Sciatic nerve (tissue), 2 donors: ENCODE results near the gene CD6. TPM values are rescaled to one million over a fixed set of nuclear protein-coding genes. Genes with fewer than 3 reads are reported as not detected.
A peak's percentile ranks its signal among the peaks of the same experiment; 100 is the strongest.
"Not testable (repeated sequence)": the region's sequence is repeated elsewhere in the genome, so short reads cannot be mapped to it uniquely, and the experiment has no call there.

Source experiments
- ATAC-seq: fragments of 200-7000 bp; cut with Tn5 transposase; one replicate; pipeline ENCODE4 v1.9.1; 2020; ENCODE audit warnings: mild to moderate bottlenecking, moderate library complexity
- DNase-seq: peaks from one replicate; pipeline ENCODE4 v3.0.0-alpha.2; 2020; ENCODE audit warnings: low spot score
- intact Hi-C: fragments of 100-400 bp; cut with DNase I; formaldehyde crosslinking; loops from one replicate; pipeline ENCODE4 v1.14.2; 2022
- total RNA-seq: library from RNA; stranded (reverse); fragmentation: NEBNext Ultra II Directional; extraction: Animal tissue kit (Norgen Biotek cat#: 25700); gene quantifications from one replicate; pipeline ENCODE4 v1.2.1, GENCODE V29; 2021
- donor health status: DM: no; HTN: no; CAD: no.
- donor health status: DM: no; HTN: no; CAD: no.

The CD6 gene
- total RNA-seq, 1 donor from 2014 or later = 2.5 TPM

DNA sequence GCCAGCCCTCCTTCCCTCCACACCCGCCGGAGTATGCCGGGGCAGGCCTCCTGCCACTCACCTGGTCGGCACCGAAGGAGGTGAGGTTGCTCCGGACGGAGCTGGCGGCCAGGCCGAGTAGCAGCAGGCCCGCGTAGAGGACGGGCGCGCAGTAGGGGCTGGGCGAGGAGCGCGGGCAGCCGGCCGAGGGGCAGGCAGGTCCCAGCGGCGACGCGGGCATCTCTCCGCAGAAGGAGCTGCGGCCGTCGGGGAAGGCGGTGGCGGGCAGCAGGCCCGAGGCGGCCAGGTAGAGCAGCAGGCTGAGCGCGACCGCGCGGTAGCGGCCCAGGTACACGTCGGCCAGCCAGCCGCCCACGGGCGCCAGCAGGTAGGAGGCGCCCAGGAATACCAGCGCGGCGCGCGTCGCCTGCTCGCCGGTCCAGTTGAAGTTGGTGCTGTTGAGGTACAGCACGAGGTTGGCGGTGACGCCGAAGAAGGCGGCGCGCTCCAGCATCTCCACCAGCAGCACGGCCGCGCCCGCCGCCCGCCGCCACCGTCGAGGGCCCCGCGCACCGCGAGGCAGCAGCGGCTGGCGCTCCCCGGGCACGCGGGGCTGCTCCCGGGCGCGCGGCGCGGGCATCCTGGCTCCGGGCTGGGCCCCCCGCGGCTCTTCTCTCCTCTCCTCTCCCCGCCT lies 20.4 kb upstream of the CD6 start:
- DNase-seq = peak; percentile 66
- intact Hi-C loops = no loop called here
- peak; percentile 3 for ATAC-seq

- ATAC-seq (peak; percentile 55), DNase-seq (peak; percentile 63)
- intact Hi-C loops = no loop called here
Observed at GRCh38 chr11:60951606-60951903, 19.9 kb upstream of the CD6 start.

GRCh38 chr11:60951904-60952741 lies 19.4 kb upstream of the CD6 start, which contains the start of gene SLC15A3:
Gene SLC15A3, minus strand, starts transcription at chr11:60952176. Its CDS starts 625 bp downstream, at chr11:60951551.
- ATAC-seq (peak; percentile 87), DNase-seq (peak; percentile 81)
- intact Hi-C loops = no loop called here

GRCh38 chr11:60952742-60953170 lies 18.7 kb upstream of the CD6 start:
- DNase-seq (no peak), ATAC-seq (peak; percentile 63)
- intact Hi-C loops = no loop called here

GRCh38 chr11:60953781-60954180 lies 17.7 kb upstream of the CD6 start:
- DNase-seq = peak; percentile 49
- intact Hi-C loops = no loop called here
- ATAC-seq = no peak

DNA sequence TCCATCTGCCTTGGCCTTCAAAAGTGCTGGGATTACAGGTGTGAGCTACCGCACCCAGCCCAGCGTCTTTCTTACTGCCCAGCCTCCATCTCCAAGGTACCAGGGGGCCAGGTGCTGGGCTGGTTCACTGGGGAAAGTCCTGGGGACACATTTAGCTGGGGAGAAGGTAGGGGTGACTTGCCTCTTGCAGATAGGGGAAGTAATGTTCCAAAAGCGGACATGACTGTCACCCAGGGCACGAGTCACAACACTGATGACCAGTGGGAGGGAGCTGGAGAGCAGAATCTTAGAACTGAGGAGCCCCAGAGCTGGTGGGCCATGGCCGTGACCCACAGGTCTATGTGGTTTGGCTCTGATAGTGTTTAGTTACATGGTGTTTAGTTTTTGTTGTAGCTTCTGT lies 17.1 kb upstream of the CD6 start:
- no peak for ATAC-seq
- intact Hi-C loops = no loop called here
- peak; percentile 52 for DNase-seq

- DNase-seq (peak; percentile 64), ATAC-seq (no peak)
- intact Hi-C loops = no loop called here
Observed at GRCh38 chr11:60955571-60955970, 15.9 kb upstream of the CD6 start.

- intact Hi-C loops = no loop called here
- no peak for ATAC-seq
- no peak for DNase-seq
Observed at GRCh38 chr11:60957188-60957587, 14.3 kb upstream of the CD6 start.

- no peak for DNase-seq
- ATAC-seq = no peak
- intact Hi-C loops = no loop called here
Observed at GRCh38 chr11:60959431-60959830, 12.0 kb upstream of the CD6 start.

- ATAC-seq = no peak
- DNase-seq = no peak
- intact Hi-C loops = no loop called here
Observed at GRCh38 chr11:60960405-60960804, 11.1 kb upstream of the CD6 start.

GRCh38 chr11:60964801-60965200 lies 6.7 kb upstream of the CD6 start:
- intact Hi-C loops = no loop called here
- ATAC-seq = no peak
- DNase-seq = no peak

- intact Hi-C loops = no loop called here
- ATAC-seq = peak; percentile 45
- no peak for DNase-seq
Observed at GRCh38 chr11:60966890-60967289, 4.6 kb upstream of the CD6 start.

DNA sequence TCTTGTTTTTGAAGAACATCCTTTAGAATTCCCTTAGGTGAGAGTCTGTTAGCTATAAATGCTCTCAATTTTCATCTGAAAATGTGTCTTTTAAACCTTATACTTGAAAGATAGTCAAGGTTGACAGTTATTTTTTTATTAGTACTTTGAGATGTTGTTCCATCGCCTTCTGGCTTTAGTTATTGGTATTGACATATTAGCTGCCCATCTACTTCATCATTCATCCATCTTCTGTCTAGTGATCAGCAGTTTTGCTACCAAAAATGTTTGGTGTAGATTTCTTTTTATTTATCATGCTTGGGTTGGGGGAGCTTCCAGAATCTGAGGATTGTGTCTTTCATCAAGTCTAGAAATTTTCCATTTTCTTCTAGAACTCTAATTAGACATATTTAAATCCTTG lies 3.3 kb upstream of the CD6 start:
- ATAC-seq (no peak), DNase-seq (no peak)
- intact Hi-C loops = no loop called here

- peak; percentile 74 for DNase-seq
- intact Hi-C loops = no loop called here
- ATAC-seq = peak; percentile 42
Observed at GRCh38 chr11:60970369-60970774, 1.1 kb upstream of the CD6 start.

- DNase-seq = no peak
- no peak for ATAC-seq
- intact Hi-C loops = no loop called here
Observed at GRCh38 chr11:60970890-60971289, 590 bp upstream of the CD6 start.

GRCh38 chr11:60972182-60973030 lies 926 bp downstream of the CD6 start:
- no peak for ATAC-seq
- DNase-seq = no peak
- intact Hi-C loops = no loop called here

GRCh38 chr11:60973699-60974098 lies 2.2 kb downstream of the CD6 start:
- ATAC-seq (no peak), DNase-seq (no peak)
- intact Hi-C loops = no loop called here

DNA sequence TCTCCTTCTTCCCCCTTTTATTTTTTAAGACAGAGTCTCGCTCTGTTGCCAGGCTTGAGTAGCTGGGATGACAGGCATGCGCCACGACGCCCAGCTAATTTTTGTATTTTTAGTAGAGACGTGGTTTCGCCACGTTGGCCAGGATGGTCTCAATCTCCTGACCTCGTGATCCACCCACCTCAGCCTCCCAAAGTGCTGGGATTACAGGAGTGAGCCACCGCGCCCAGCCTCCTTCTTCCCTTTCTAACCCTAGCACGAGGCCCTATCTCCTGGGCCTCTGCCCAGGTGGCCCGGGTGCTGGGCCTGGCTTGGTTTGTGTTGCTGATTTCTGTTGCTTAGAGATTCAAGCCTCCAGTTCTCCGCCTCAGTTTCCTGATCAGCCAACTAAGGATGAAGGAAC lies 2.8 kb downstream of the CD6 start:
- DNase-seq, ATAC-seq, intact Hi-C loops: not testable (repeated sequence)

DNA sequence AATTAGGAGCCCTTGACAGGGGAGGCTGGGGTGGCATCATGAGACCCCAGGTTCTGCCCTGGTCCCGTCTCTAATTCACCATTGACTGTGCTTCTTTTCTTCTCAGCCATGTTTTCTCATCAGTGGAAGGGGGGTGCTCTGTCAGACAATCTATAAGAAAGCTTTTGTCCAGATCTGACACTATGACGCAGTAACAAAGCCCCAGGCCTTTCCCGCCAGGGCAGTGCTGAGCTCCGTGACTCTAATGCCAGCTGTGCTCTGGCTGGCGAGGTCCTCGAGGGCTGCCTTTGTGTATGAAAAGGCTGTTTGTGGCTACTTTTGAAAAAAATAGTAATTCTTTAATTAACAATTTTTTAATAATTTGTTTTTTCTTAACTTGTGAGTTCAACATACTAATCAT lies 3.2 kb downstream of the CD6 start:
- ATAC-seq (no peak), DNase-seq (no peak)
- intact Hi-C loops = no loop called here

DNA sequence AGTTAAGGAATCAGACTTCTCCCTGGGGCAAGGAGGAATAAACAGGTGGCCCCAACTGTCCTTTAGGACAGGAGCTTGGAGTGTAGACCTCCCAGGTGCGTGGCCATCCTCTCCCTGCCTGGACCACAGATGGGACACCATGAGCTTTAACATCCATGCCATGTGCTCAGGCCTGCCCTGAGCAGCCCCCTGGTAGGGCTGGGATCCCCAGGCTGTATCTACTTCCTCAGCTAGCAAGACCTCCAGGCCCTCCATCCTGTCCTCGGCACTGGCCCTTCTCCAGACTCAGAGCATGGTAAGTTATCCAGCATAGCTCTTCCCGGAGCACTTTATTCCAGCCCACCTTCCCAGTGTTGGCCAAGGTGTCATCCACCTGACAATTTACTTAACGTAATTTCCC lies 5.7 kb downstream of the CD6 start:
- DNase-seq (no peak), ATAC-seq (no peak)
- intact Hi-C loops = no loop called here
